CD4-positive, alpha-beta T cell treated with Interleukin-6 for 4 hours (primary cell): ENCODE results near the gene NMRAL1.

Source experiments
- DNase-seq: peaks from one replicate; pipeline ENCODE4 v3.0.0-alpha.2; 2020; ENCODE audit warnings: mixed read lengths

Gene NMRAL1

DNA sequence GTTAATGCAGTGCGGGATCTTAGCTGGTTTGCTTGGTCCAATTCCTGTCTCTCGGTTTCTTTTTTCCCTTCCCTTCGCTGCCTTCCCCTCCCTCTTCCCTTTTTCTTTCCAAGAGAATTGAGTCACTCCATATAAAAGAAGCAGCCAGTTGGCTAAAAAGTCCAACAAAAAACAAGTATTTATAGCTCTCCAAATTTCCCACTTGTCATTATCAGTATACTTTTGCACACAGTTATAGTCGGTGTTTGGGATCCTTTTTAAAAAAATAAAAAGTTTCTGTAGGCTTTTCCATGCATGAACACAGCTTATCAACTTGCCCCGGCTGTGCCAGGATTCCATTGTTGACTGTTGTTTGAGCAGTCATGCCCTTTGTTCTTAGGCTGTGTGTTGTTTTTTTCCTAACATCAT is 26.6 kb upstream of the NMRAL1 start:
- no peak for DNase-seq

DNA sequence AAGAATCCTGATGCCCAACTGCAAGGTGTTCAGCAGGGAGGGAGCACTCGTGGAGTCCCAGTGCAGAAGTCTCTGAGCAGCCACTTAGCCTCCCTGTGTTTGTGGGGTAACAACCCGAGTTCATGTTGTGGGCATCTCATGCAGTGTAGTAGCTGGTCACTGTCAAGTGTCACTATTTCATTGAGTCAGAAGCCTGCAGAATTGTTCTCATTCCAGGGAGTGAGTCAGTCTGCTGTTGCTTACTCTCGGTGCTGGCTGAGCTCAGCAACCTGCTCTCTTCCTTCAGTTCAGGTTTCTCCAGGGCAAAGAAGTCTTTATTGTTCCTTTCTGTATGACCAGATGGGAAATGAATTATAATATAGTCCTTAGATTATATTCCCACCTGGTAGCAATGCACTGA is 25.8 kb upstream of the NMRAL1 start:
- DNase-seq: peak; percentile 22

DNA sequence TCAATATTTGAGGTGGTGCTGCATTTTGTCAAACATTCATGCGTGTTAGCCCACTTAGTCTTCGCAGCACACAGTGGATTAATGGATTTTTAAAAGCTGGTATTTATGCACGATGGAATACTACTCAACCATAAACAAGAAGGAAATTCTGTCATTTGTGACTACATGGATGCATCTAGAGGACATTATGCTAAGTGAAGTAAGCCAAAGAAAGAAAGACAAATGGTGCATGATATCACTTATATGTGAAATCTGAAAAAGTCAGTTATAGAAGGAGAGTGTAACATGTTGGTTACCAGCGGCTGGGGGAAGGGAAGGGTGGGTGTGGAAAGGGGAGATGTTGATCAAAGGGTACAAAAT is 24.8 kb upstream of the NMRAL1 start:
- no peak for DNase-seq

DNA sequence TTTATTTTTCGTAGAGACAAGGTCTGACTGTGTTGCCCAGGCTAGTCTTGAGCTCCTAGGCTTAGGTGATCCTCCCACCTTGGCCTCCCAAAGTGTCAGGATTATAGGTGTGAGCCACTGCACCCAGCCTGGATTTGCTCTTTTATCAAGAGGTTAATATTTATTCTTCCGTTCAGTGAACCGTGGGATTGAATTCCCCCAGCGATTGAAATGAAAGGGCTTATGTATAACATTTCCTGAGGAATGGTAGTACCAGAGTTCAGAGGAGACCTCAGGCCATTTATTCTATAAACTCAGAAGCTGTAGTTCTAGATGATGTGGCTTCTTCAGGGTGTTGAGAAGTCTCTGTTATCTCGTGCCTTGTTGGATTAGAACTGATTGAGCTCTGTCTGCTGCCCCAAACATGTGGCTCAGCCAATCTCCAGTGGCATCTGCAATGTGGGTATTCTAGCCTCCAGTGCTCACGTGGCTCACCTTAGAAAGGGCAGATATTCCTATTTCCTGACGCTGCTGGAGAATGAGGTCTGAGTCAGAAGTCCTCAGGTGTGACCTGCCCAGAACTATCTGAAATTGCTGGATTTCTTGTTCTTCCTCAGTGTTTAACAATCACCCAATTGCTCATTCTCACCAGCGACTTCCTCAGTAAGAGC is 24.2 kb upstream of the NMRAL1 start:
- DNase-seq: no peak

DNA sequence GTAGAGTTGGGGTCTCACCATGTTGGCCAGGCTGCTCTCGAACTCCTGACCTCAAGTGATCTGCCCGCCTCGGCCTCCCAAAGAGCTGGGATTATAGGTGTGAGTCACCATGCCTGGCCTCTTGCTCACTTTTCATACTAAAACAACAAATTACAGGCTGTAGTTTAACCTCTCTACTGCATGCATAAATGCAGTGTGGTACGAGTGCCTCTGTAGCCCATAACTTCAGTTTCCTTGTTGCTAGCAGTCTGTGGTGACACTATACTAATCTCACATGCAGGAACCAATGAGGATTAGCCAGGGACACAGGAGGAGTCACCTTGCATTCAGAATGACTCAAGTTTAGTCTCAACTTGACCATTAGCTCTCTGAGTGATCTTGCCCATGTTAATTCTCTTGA is 21.9 kb upstream of the NMRAL1 start:
- no peak for DNase-seq

DNA sequence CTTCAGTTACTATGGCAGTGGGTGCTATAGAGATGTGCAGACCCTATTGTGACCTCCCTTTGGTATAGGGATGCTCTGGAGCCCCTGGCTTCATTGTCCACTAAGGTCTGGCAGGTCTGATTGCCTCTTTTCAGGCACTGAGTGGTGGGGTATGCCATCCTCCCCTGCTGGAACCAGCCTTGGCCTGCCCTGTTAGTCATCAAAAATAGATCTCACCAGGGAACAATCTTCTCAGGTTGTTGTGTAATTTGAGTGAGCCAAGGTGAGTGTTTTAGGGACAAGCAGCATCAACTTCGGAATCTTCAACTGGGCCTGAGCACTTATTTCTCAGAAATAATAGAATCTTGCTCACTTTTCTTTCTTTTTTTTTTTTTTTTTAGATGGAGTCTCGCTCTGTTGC is 21.3 kb upstream of the NMRAL1 start:
- no peak for DNase-seq

DNA sequence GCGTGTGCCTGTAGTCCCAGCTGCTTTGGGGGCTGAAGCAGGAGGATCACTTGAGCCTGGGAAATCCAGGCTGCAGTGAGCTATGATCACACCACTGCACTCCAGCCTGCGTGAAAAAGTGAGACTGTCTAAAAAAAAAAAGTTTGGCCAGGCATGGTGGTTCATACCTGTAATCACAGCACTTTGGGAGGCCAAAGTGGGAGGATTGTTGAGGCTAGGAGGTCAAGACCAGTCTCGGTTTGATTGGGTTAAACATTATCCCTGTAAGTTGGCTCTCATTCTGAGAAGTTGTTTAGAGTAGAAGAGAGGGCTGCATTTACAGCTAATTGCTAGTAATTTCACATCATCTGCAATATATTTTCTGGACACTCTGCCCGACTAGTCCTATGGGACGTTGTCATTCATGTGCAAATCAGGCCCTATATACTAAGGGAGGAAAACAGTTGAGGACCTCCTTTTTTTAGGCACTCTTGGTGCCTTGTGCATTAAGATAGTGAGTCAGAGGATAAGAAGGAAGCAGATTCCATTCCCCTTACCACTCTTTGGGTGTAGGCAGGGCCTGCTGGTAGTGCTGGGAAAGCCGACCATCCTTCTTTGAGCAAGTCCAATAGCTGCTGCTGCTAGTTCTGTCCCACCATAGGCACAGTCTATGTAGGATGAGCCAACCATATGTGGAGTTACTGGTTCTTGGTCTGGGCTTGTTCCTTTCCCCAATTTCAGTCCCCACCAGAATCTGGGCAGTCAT is 20.5 kb upstream of the NMRAL1 start:
- no peak for DNase-seq

DNA sequence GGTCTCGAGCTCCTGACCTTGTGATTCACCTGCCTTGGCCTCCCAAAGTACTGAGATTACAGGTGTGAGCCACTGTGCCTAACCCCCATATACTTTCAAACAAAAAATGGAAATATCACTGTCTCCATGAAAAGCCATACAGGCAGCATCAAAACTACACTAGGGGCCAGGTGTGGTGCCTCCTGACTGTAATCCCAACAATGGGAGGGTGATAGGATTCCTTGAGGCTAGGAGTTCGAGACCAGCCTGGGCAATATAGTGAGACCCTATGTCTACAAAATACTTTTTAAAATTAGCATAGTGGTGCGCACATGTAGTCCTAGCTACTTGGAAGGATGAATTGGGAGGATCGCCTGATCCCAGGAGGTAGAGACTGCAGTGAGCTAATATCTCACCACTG is 17.5 kb upstream of the NMRAL1 start:
- no peak for DNase-seq

DNA sequence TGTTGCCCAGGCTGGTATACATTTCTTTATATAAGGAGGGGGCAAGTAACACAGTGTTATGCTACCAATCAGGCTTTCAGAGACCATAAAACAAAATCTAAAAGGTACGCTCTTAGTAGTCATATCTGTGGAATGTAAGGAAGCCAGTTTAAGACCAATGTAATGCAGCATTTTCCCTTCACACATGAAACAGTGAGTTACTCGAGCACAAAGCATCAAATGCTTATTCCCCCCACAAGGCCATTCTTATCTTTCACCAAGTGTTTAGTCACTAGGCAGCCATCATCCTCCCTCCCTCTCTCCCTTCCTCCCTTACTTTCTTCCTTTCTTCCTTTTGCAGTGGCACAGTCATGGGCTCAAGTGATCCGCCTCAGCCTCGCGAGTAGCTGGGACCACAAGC is 14.6 kb upstream of the NMRAL1 start:
- DNase-seq: no peak

DNA sequence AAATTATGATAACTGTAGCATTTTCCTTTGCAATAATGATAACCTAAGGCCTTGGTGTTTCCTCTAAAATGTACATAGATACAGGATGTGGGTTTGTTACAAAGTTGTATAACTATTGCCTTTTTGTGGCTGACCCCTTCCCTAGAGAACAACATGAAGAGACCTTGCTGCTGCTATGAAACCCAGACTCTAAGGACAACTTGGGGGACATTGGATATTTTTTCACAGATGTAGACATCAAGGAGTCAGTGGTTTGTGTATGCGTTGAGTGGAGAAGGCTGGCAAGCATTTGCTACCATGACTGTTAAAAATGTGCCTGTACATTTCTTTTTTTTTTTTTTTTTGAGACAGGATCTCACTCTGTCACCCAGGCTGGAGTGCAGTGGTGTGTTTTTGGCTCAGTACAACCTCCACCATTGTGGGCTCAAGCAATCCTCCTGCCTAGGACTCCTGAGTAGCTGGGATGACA is 14.1 kb upstream of the NMRAL1 start:
- peak; percentile 23 for DNase-seq

DNA sequence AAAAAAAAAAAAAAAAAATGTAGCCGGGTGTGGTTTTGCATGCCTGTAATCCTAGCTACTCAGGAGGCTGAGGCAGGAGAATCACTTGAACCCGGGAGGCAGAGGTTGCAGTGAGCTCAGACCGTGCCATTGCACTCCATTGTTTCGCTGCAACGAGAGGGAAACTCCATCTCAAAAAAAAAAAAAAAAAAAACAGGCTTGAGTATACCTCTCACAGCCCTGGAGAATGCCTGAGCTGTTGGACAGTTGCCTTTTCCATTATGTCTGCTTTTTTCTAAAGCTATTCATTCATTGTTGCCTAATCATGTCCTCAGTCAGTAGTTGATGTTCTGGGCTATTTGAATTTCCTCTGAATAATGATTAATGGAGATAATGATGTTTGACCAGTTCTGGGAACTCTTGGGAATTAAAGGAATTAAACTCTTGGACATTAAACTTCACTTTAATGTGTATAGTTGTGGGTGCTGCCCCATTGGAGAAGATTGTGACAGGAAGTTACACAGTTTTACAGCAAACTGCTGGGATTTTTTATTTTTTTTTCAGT is 13.6 kb upstream of the NMRAL1 start:
- DNase-seq: no peak

DNA sequence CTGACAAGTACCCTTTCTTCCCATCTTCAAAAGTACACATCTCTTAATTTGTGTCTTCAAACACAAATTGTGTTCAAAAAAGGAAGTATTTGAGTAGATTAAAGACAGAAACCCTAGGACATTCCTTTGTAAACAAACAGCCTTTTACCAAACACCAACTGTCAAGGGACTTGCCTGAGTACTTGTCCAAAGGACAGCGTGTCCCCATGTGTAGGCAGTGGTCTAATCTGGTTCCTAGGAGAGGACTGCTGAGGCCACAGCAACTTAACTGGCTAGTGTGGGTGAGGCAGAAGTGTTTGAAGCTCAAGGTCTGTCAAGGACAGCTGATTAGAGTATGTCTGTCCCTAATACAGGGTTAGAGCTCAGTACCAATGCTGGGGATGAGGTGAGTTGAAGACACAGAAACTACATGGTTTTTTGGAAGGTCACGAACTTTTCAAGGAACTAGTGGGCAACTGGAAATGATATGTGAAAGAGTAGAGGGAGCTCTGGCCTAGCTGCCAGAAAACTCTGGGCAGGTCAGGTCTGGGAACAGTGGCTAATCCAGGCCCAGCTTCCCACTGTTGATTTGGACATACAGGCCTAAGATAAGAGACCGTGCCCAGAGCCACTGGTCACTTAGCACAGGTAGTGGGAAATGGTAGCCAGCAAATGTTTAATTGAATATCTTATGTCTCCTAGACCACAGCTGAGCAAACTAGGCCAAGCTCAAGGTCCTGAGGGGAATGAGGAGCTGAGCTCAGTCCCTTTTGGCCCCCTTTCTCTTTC is 11.9 kb upstream of the NMRAL1 start:
- DNase-seq: no peak

DNA sequence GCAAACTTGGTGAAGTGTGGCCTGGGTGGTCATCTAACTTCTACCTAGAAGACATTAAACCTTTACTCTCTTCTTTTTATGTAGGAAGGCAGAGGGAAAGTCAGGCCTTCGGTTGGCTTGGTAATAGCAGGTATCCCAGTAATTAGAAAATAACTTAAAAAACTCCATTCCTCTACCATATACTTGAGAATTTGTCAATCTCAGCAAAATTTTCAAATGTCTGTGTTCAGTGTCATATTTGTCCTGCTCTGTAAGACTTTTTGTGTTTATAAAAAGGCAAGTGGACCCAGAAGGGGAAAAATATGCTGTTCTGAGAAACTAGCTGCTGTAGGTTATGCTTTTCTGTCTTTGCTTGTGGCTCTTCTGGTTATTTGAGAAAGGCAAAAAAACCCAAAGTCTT is 7.5 kb upstream of the NMRAL1 start:
- no peak for DNase-seq

DNA sequence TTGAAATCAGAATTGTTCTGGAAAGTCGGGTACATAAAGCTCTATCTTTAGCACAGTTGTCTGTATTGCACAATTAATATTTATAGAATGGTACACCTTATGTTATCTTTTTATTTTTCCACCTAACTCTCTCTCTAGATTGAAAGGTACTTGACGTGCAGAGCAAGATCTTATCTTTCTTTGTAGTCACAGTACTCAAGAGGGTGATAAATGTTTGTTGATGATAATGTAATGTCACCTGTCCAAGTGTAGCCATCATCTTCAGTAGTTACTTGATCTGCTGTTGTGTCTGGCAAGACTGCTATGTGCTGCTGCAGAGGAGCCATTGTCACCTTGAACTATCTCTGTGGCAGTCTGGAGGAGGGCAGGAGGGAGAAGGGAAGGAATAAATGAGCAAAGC is 7.1 kb upstream of the NMRAL1 start:
- DNase-seq: no peak

DNA sequence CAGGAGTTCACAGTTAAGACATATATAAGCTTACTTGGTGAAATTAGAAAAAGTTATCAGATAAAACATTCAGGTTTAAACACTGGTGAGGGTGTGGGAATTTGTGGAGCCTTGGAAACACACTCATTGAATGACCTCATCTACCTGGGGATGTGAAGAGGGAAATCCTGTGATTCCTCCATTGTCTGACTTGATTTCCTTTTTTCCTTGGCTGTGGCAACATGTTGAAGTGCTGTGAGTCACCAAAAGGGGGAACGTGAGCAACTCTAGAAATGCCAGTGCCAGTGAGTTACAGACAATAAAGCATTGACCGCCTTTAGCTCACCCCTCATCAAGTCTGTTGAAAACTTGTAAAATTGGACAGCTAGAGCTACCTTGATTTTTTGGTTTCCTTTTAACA is 3.5 kb upstream of the NMRAL1 start:
- peak; percentile 40 for DNase-seq

DNA sequence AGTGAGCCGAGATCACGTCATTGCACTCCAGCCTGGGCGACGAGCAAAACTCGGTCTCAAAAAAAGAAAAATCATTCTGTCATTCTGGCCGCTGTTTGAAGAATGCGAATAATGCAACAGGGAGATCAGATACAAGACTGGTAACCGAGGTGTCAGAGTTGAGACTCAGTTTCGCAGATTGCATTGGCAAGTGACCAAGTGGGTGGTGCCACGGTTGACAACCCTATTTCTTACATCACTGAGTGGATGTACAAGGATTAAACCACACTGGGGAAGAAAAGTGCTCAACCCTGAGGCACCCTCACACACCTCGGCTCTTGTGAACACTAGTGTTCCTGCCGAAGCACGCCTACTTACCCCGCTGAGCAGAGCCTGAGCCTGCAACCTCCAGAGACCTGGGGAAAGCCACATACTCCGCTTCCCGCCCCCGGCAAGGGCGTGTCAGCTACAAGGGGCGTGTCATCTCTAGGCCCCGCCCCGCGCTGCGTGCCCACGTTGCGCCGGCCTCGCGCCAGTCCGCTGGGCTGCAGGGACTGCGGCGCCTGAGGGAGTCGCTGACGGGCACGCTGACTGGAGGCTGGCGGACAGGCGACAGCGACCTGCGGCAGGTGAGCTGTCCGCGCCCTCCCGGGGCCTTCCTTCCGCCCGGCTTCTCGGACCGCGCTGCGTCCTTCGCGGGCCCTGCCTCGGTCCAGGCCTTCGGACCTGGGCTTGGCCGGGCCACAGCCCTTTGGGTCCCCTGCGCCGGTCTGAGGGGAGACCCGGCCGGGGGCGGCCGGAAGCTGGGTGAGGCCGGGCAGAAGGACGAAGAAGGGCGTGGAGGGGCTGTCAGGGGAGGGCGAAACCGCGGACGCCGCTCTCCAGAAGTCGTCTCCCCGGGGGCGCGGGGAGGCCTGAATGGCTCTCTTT is 1.7 kb upstream of the NMRAL1 start, which contains the start of gene HMOX2:
HMOX2 (plus strand) TSS at position 519 of the 909 bp plus-strand sequence. CDS start 29,127 bp downstream, outside the sequence.
- DNase-seq: peak; percentile 91

DNA sequence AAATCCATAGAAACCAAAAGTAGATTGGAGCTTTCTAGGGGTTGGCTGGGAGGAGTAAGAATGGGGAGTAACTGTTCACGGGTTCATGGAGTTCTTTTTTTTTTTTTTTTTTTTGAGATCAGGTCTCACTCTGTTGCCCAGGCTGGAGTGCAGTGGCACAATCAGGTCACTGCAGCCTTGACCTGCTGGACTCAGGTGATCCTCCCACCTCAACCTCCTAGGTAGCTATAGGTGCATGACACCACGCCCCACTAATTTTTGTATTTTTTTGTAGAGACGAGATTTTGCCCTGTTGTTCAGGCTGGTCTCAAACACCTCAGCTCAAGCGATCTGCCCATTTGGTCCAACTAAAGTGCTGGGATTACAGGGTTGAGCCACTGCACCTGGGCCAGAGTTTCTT is 1.5 kb downstream of the NMRAL1 start:
- DNase-seq: no peak

DNA sequence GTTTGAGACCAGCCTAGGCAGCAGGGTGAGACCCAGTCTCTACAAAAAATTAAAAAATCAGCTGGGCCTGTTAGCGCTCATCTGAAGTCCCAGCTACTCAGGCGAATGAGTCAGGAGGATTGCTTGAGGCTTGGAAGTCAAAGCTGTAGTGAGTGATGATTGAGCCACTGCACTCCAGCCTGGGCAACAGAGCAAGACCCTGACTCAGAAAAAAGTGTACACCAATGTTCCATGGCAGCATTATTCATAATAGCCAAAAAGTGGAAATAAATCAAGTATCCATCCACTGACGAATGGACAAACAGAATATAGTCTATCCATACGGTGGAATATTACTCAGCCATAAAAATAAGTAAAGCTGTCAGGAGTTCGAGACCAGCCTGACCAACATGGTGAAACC is 2.6 kb downstream of the NMRAL1 start:
- DNase-seq: no peak

DNA sequence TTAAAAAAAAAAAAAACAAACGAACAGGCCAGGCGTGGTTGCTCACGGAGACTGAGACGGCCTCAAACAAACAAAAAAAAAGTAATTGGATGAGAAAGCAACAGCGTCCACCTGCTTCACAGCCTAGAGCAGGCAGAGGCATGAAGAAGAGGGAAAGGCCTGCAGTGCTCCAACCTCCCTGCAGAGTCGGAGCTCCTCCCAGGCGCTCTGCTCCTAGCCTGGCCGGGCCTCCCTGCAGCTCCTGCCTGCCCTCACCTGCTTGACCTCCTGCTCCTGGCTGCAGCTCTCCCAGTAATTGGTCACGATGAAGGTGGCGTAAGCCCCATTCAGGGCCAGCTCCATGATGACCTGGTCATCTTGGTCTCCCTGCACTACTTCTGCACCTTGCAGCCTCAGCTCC is 5.5 kb downstream of the NMRAL1 start:
- no peak for DNase-seq

DNA sequence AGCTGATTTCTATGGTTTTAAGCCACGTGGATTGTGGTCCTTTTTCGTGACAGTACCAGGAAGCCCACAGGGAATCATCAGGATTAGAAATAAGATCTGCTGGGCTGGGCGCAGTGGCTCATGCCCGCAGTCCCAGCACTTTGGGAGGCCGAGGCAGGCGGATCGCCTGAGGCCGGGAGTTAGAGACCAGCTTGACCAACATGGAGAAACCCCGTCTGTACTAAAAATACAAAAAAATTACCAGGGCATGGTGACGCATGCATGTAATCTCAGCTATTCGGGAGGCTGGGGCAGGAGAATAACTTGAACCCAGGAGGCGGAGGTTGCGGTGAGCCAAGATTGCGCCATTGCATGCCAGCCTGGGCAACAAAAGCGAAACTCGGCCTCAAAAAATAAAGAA is 6.5 kb downstream of the NMRAL1 start:
- DNase-seq: no peak

DNA sequence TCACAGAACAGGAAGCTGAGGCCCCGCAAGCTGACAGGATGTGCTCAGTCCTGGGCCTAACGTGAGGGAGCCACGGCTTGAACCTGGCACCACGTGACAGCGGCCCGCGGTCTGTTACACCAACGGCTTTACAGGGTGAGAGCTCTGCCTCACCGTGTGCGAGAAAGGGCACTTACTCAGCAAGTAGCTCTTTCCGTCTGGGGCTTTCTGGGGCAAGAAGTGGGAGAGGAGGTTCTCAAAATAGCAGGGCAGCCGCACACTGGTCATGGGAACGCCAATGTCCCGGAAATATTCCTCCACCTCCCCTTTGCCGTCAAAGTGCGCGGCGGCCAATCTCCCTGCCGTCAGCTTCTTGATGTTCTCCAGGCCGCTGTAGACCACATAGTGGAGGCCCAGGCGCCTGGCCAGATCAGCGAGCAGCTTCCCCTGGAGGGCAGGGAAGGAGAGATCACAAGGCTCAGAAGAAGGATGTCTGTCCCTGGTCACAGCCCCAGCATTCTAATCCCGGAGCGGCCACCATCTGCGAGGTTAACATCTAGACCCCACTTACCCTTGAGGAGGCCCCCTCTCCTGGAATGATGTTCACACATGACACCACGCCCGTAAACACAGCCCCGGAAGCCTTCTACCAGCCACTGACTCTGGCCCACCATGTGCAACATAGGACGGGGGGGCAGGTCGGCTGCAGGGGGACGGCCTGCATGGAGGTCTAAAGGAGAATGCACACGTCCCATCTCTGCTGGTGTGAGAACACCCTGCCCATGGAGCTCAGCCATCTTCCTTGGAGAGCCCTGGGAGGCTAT is 8.2 kb downstream of the NMRAL1 start:
- DNase-seq: peak; percentile 65
